MM.1S (cell line): ENCODE measurements around the gene SNTG2.

Experiments used
- CTCF ChIP-seq: fragments of 300-600 bp; sonication (generic); IDR thresholded peaks from 2 replicates; pipeline ENCODE4 v1.5.1; 2016; ENCODE audit warnings: antibody characterized with exemption, low read length, mixed read lengths
- EZH2 ChIP-seq: fragments of 300-600 bp; sonication (generic); optimal IDR thresholded peaks from 2 replicates; pipeline ENCODE3; 2017; ENCODE audit warnings: low read depth, mild to moderate bottlenecking, antibody characterized with exemption, low read length, mixed read lengths
- EZH2phosphoT487 ChIP-seq: fragments of 300-600 bp; sonication (generic); IDR thresholded peaks from 2 replicates; pipeline ENCODE4 v1.6.1; 2018; ENCODE audit warnings: antibody characterized with exemption, low read length

DNA sequence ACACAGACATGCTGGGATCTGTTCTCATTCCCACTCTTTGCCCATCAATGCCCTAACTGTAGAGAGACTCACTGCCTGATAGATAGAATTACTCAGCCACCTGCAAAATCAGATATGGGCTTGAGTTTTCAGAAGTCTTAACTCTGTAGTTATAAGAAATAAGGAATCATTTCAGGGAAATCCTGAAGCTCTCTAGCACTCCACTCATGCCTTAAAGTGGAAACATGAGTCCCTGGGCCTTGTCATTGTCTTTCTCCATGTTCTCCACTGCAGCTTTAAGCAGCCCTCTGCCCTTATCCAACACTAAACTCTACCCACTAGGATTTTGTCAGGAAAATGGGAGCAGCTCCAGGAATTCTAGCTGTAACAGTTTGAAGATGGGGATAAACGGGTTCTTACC lies 192.5 kb downstream of the SNTG2 start:
- TF ChIP-seq CTCF (no peak), EZH2 (no peak), EZH2phosphoT487 (no peak)
